Mucosa of descending colon (tissue), 3 donors: ENCODE results near the gene SUCLA2. TPM values are rescaled to one million over a fixed set of nuclear protein-coding genes. Genes with fewer than 3 reads are reported as not detected.
"Not testable (repeated sequence)": the region's sequence is repeated elsewhere in the genome, so short reads cannot be mapped to it uniquely, and the experiment has no call there.

ENCODE experiments used
- ATAC-seq: fragments of 200-7000 bp; cut with Tn5 transposase; one replicate; pipeline ENCODE4 v1.9.1; 2020; ENCODE audit warnings: mild to moderate bottlenecking, moderate library complexity
- DNase-seq, 3 donors: peaks; one replicate each; pipeline ENCODE4 v3.0.0-alpha.2; 2020
- H3K36me3 ChIP-seq: fragments of 200-600 bp; one replicate; pipeline ENCODE4 v1.8.0; 2021; ENCODE audit warnings: low read depth, mild to moderate bottlenecking
- H3K4me1 ChIP-seq: fragments of 200-600 bp; one replicate; pipeline ENCODE4 v1.8.0; 2021; ENCODE audit warnings: low read depth, mild to moderate bottlenecking
- H3K4me3 ChIP-seq: fragments of 200-600 bp; one replicate; pipeline ENCODE4 v1.8.0; 2021; ENCODE audit warnings: mild to moderate bottlenecking
- H3K9me3 ChIP-seq: fragments of 200-600 bp; one replicate; pipeline ENCODE4 v1.8.0; 2021; ENCODE audit warnings: mild to moderate bottlenecking
- CTCF ChIP-seq: fragments of 200-600 bp; IDR thresholded peaks from one replicate; pipeline ENCODE4 v1.8.0; 2022; ENCODE audit warnings: antibody characterized with exemption, mild to moderate bottlenecking
- intact Hi-C, 2 donors: fragments of 100-400 bp; cut with DNase I in 1 of 2; cut with micrococcal nuclease in 1 of 2; formaldehyde crosslinking; loops; one replicate each; pipeline versions ENCODE4 v1.11.0 to v1.11.1; 2022; cut with DNase I, micrococcal nuclease
- total RNA-seq, 3 donors: library from RNA; stranded (reverse); fragmentation: NEBNext Ultra II Directional in 2 of 3; extraction: Animal tissue kit (Norgen Biotek cat#: 25700) in 2 of 3; gene quantifications; one replicate each; pipeline versions ENCODE4 v1.2.1 to v1.2.4, GENCODE V29; 2021 to 2023
- donor health status: DM: no; HTN: no; CAD: no; lungs with moderate emphysema.
- donor health status: DM: no; HTN: no; CAD: no.
- donor health status: DM: no; HTN: yes; CAD: no.

Gene SUCLA2
- total RNA-seq, 3 donors from 2014 or later: 42.3 to 66.8 (median 62.1) TPM

DNA sequence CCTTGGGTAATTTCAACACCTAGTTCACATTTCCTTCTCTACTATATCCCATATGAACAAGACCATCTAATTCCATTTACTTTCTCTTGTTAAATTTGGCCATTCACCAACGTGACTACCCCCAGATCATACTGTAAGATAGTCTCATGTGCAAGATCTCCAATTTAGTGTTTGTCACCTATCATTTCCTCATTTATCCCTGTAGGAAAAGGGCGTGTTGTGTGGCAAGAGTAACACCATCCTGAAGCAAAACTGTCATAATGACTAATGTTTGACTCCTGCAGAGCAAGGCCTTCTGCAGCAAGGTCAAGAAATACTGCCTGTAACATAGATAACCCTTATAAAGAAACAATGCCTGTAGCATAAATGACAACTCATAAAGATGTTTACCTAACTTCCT is 51.3 kb downstream of the SUCLA2 start:
- H3K4me1 ChIP-seq: no peaks in the 10 kb centered on the region
- TF ChIP-seq CTCF: no peak
- no peak overlapping the region for H3K4me3 ChIP-seq
- intact Hi-C loops: no loop called here
- H3K36me3 ChIP-seq: no peaks in the 10 kb centered on the region
- no peaks in the 10 kb centered on the region for H3K9me3 ChIP-seq
- ATAC-seq (no peak), DNase-seq (no peak)

GRCh38 chr13:47945738-47946137 is 55.3 kb downstream of the SUCLA2 start:
- intact Hi-C loops: no loop called here

GRCh38 chr13:47945146-47945545 is 55.9 kb downstream of the SUCLA2 start:
- H3K36me3 ChIP-seq, DNase-seq, intact Hi-C loops, H3K9me3 ChIP-seq, H3K4me1 ChIP-seq, H3K4me3 ChIP-seq: not testable (repeated sequence)
- peak; percentile 51 for ATAC-seq

More at GRCh38 chr13:47945738-47946137, 55.3 kb downstream of the SUCLA2 start:
- ATAC-seq: no peak
- Histone ChIP-seq H3K4me1 (no peaks in the 10 kb centered on the region), H3K4me3 (no peak overlapping the region), H3K36me3 (no peaks in the 10 kb centered on the region), H3K9me3 (no peaks in the 10 kb centered on the region)
- no peak for TF ChIP-seq CTCF
- DNase-seq: no peak

DNA sequence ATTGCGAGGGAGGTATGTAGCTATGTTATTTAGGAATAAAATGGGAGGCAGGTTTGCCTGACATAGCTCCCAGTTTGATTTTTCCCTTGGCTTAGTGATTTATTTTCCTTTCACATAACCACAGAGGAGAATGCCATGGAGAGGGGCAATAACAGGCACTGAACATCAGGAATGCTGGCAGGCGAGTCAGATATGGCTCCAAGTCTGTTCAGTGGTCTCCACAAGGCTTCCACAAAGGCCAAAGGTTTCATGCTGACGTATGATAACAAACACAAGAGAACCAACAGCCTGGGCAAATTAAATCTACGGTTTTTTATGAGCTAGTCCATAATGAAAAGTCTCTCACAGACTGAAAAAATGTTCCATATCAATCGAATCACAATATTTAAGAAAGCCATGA is 66.7 kb downstream of the SUCLA2 start:
- intact Hi-C loops: no loop called here
- H3K36me3 ChIP-seq: no peaks in the 10 kb centered on the region

DNA sequence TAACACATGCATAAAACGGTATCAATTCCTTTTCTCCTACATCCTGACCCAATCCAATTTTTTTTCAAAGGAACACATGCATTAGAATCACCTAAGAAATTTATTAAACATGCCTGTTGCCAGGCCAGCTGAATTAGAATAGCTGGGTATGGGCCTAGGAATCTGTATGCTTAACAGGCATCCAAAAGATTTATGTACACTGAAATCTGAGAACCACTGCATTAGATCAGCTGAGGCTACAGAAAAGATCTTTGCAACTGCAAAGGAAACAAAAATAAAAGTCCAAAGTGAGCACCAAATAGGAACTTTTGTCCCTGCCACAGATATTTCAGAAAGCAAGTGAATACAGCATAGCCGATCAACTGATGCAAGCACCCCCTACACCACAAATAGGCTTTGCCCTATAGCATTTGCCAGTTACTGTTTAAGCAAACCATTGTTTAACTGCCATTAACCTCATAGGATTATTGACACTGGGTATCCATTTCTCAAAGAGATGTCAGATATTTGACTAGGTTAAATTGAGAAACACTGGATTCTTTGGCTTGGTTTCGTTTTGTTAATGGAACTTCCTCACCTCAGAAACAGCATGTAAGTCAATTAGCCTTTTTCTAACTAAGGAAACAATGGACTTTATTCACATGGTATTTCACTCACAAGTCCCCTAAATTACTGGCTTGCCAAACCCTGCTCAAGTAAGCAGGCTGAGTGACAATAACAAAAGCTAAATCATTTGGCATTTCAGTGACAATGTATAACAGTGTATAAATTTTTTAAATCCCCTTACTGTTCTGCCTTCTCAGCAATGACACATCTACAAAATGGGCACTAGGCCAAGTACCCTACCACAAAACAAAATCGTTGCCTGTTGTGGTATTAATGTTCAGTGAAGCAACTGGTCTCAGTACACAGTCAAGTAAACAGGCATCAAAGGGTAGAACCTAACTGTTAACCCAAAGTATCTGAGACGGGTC is 67.8 kb downstream of the SUCLA2 start:
- TF ChIP-seq CTCF: no peak
- Histone ChIP-seq H3K36me3 (no peaks in the 10 kb centered on the region), H3K4me1 (no peaks in the 10 kb centered on the region), H3K9me3 (no peaks in the 10 kb centered on the region), H3K4me3 (no peak overlapping the region)
- ATAC-seq: no peak
- intact Hi-C loops: no loop called here
- no peak for DNase-seq

More for the DNA sequence above, 66.7 kb downstream of the SUCLA2 start:
- H3K9me3 ChIP-seq: no peaks in the 10 kb centered on the region
- DNase-seq: no peak
- H3K4me1 ChIP-seq: no peaks in the 10 kb centered on the region
- TF ChIP-seq CTCF: no peak
- ATAC-seq: no peak
- no peak overlapping the region for H3K4me3 ChIP-seq

DNA sequence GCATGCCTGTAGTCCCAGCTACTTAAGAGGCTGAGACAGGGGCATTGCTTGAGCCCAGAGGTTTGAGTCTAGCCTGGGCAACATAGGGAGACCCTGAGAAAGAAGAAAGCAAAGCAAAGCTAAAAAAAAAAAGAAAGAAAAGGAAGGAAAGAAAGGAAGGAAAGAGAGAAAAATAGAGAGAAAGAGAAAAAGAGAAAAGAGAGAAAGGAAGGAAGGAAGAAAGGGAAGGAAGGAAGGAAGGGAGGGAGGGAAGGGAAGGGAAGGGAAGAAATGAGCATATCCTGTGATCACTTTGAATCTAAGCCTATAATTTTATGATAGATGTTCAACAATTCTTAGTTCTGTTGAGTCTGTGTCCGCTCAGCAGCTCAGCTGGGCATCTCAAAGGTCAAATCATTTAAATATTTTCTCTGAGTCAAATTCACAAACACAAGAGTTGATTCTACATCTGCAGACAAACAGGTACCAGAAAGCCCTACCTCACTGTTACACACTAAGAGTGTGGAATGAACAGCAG is 70.4 kb downstream of the SUCLA2 start:
- ATAC-seq: no peak
- H3K4me3 ChIP-seq: no peak overlapping the region
- TF ChIP-seq CTCF: no peak
- intact Hi-C loops: no loop called here
- H3K9me3 ChIP-seq: no peaks in the 10 kb centered on the region
- no peaks in the 10 kb centered on the region for H3K36me3 ChIP-seq
- no peak for DNase-seq
- H3K4me1 ChIP-seq: no peaks in the 10 kb centered on the region
